Renal cortical epithelial cell (primary cell): ENCODE data around the gene GRIN2A. TPM values are rescaled to one million over a fixed set of nuclear protein-coding genes. Genes with fewer than 3 reads are reported as not detected.

ENCODE experiments used
- DNase-seq: peaks from one replicate; pipeline ENCODE4 v3.0.0-alpha.2; 2011; ENCODE audit warnings: low read depth
- total RNA-seq: library from RNA; depleted of rRNA; stranded (reverse); fragments of >200 nt; gene quantifications from 2 replicates; pipeline ENCODE4 v1.2.3, GENCODE V29; 2014

The GRIN2A gene
- total RNA-seq, 1 donor from 2014 or later, result 0.15 TPM

DNA sequence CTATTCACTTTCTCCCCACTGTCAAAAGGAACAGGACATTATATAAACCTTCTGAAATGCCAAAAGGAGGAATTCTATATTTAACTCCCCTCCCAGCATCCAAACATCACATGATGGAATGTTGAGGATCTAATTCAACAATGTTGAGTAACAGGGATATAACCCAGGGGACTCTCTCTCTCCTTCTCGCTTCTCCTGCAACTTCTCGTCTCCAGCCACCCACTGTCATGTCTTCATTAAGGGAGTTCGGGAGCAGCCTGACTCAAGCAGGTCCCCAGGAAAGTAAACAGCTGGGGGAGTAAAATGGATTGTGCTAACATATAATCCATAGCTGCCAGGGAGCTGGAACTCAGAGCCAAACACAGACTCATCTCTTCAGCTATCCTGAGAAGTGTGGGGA lies 51.7 kb downstream of the GRIN2A start:
- DNase-seq, result no peak

- DNase-seq, result no peak
Observed at GRCh38 chr16:10128397-10129258, 53.6 kb downstream of the GRIN2A start.

GRCh38 chr16:10126686-10127085 lies 55.5 kb downstream of the GRIN2A start:
- DNase-seq, result peak; percentile 3

- DNase-seq, result no peak
Observed at GRCh38 chr16:10123141-10123540, 59.1 kb downstream of the GRIN2A start.

- DNase-seq, result no peak
Observed at GRCh38 chr16:10122546-10122945, 59.7 kb downstream of the GRIN2A start.

GRCh38 chr16:10121897-10122425 lies 60.3 kb downstream of the GRIN2A start:
- no peak for DNase-seq

GRCh38 chr16:10121491-10121890 lies 60.7 kb downstream of the GRIN2A start:
- DNase-seq, result peak; percentile 46

DNA sequence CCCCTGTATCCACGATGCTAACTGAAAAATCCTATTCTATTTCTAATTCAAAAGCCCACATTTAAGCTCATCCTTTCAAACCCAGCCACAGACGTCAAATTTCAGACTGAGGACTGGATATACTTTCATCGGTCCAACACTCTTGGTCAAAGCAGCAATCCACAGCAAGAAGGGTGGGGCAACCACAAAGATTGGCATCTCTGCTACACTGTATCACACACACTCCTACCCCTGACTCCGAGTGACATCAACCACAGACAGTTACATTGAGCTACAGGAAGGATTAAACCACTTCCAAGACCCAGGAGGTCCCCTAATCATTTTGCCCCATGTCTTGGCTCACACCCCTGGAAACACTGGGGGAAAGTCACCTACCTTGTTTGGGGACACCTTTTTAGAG lies 61.3 kb downstream of the GRIN2A start:
- no peak for DNase-seq

DNA sequence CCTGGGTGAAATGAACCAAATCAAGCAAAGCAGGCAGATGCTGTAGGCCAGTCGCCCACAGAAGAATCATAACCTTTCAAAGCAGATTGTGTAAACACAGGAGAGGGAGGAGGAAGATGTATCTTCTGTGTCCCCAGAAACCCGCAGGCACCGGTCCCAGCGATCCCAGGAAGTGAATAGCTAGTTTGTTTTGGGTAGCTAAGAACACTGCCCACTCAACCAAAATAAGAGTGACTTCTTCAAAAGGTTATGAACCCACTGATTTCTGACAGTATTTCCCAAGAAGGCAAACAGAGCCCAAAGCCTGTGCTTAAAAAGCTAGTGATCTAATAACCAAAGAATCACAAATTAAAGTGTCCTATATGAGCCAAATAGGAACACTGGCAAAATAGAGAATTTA lies 67.8 kb downstream of the GRIN2A start:
- no peak for DNase-seq

DNA sequence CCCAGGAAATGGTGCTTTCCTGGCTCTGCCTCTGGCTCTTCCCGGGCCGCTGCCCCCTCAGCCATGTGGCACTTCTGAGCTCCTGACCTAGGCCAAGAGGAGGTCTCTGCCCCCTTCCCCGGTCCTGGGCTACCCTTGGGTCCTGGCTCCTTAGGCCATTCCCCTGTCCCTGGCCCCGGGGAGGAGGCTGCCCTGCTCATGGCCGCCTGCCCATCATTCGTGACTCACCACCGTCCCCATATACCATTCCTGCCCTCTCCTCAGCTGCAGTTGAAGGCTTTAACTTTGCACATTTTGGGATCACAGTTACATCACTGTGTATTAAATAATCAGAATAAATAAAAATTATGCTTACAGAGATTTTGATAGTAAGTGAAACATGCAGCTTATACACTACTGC lies 69.0 kb downstream of the GRIN2A start:
- no peak for DNase-seq

DNA sequence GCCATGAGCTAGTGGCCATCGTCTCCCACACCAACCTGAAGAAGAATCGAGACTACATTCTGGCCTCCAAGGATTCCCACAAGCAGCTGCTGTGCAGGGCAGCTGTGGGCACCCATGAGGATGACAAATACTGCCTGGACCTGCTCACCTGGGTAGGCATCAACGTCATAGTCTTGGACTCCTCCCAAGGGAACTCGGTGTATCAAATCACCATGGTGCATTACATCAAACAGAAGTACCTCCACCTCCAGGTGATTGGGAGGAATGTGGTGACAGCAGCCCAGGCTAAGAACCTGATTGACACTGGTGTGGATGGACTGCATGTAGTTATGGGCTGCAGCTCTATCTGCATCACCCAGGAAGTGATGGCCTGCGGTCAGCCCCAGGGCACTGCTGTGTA lies 70.2 kb downstream of the GRIN2A start:
- no peak for DNase-seq

DNA sequence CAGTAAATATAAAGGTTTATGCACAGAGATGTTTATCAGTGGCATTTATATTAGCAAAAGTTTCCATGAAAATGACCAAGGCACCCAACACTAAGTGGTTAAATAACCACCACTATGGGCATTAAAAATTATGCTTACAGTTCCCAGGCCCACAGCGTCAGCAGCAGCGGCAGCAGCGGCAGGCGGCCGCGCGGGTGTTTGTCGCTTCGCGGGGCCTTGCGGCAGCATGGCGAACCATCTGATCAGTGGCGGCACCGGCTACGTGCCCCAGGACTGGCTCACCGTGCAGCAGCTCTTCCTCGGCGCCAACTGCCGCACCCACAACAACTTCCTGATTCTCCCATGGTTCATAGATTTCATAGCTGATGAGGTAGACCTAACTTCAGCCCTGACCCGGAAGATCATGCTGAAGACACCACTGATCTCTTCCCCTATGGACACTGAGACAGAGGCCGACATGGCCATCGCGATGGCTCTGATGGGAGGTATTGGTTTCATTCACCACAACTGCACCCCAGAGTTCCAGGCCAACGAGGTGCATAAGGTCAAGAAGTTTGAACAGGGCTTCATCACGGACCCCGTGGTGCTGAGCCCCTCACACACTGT lies 71.0 kb downstream of the GRIN2A start:
- no peak for DNase-seq

DNA sequence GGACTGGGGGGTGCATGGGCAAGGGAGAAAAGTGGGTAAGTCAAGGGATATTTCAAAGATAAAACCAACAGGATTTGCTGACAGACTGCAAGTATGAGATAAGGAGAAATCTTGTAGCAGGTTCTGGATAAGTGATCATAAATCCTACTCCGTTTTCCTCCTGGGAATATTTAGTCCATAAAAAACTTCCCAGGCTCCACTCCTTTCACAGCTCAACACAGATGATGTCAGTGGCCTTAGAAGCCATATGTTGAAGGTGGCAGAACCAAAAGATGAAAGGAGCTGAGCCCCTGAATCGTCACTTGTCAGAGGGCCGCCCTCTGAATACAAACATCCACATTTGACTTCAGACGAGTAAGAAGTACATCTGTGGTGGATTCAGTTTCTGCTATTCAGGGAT lies 71.7 kb downstream of the GRIN2A start:
- no peak for DNase-seq

DNA sequence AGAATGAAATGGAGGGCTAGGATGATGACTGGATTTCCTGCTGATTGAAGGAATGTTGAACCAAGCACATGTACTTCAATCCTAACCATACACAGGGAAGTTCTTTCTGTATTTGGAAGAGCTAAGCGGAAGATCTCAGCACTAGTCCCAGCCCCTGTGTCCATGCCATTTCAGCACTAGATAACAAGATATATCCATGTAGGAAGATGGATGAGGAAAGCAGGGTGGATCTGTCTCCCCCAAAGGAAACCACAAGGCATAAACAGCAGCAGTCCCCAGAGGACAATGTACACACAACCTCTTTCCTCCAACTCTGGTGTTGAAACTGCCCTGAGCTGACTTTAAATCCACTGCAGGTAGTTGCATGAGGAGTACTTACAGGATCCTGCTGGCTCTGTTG lies 75.1 kb downstream of the GRIN2A start:
- no peak for DNase-seq

- DNase-seq, result no peak
Observed at GRCh38 chr16:10103700-10104099, 78.5 kb downstream of the GRIN2A start.

- DNase-seq, result no peak
Observed at GRCh38 chr16:10103118-10103517, 79.1 kb downstream of the GRIN2A start.

DNA sequence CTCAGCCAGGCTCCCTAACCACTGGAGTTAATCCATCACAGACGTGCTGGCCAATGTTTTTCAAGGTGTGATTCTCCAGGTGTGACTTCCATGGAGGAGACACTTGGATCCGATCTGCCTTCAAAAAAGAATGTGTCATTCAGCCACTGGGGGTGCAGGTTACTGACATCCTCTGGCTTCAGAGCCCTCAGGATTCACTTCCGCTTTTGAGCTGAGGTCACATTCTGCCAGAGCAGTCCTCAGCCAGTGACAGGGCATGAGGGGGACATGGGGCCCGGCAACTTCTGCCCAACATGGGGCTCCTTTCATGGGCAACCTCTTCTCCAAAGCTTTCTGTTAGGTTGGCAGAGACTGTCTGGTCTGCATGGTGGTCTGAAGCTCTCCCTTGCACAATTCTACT lies 81.4 kb downstream of the GRIN2A start:
- DNase-seq, result no peak

GRCh38 chr16:10098991-10099390 lies 83.2 kb downstream of the GRIN2A start:
- DNase-seq, result no peak

- DNase-seq, result no peak
Observed at GRCh38 chr16:10097271-10097670, 85.0 kb downstream of the GRIN2A start.

GRCh38 chr16:10093576-10093975 lies 88.7 kb downstream of the GRIN2A start:
- DNase-seq, result no peak

DNA sequence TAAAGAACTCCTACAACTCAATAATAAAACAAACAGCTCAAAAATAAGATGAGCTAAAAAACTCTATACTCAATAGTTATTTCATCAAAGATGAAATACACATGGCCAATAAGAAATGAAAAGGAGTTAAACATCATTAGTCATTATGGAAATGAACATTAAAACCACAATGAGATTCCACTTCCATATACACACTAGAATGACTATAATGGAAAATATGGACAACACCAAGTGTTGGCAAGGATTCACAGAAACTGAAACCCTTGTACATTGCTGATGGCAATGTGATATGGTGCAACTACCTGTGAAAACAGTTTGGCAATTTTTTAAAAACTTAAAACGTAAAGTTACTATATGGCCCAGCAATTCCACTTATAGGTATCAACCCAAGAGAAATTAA lies 91.4 kb downstream of the GRIN2A start:
- no peak for DNase-seq

DNA sequence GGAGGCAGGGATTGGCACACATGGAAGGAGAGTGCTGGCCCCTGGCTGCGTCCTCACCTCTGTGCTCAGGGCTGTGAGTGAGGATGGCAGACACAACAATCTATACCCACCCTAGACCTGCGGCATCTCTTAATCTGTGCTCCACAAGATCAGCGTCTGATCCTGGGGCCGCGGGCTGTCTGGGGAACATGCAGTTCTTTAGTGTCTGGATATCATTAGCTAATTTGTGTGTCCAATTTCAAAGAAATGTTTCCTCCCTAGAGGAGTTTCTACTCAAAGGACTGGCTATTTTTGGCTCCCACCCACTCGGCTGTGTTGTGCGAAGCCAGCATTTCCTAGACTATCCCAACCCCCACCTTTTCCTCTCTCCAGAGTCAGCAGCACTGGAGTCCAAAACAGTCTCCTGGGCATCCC lies 93.8 kb downstream of the GRIN2A start:
- no peak for DNase-seq

GRCh38 chr16:10087151-10087550 lies 95.1 kb downstream of the GRIN2A start:
- DNase-seq, result no peak
